ENCODE data around the gene EPDR1.

EPDR1 gene

GRCh38 chr7:37920305-37920848 lies at the start of gene EPDR1:
Gene EPDR1, plus strand, starts transcription at chr7:37920640. Its CDS starts 300 bp downstream, at chr7:37920940.
- peak; percentile 47 for DNase-seq

- DNase-seq, result no peak
Observed at GRCh38 chr7:37882086-37882485, 38.4 kb upstream of the EPDR1 start.

GRCh38 chr7:37893359-37893758 lies 27.1 kb upstream of the EPDR1 start:
- no peak for DNase-seq

- DNase-seq, result no peak
Observed at GRCh38 chr7:37894671-37895070, 25.8 kb upstream of the EPDR1 start.

GRCh38 chr7:37899712-37900247 lies 20.7 kb upstream of the EPDR1 start:
- no peak for DNase-seq

GRCh38 chr7:37901236-37901827 lies 19.1 kb upstream of the EPDR1 start:
- no peak for DNase-seq

GRCh38 chr7:37901890-37902524 lies 18.4 kb upstream of the EPDR1 start:
- DNase-seq, result no peak

- no peak for DNase-seq
Observed at GRCh38 chr7:37908221-37908788, 12.1 kb upstream of the EPDR1 start.

GRCh38 chr7:37912756-37913155 lies 7.7 kb upstream of the EPDR1 start:
- no peak for DNase-seq

GRCh38 chr7:37915438-37915837 lies 5.0 kb upstream of the EPDR1 start:
- DNase-seq, result no peak

GRCh38 chr7:37916017-37916672 lies 4.3 kb upstream of the EPDR1 start:
- DNase-seq, result no peak

GRCh38 chr7:37916673-37917660 lies 3.5 kb upstream of the EPDR1 start, which contains the start of gene SFRP4:
Gene SFRP4, minus strand, starts transcription at chr7:37916817. Its CDS starts 280 bp downstream, at chr7:37916537.
- peak; percentile 29 for DNase-seq

GRCh38 chr7:37918526-37918925 lies 1.9 kb upstream of the EPDR1 start:
- no peak for DNase-seq

GRCh38 chr7:37920849-37921805 lies 687 bp downstream of the EPDR1 start:
- DNase-seq, result peak; percentile 48

- no peak for DNase-seq
Observed at GRCh38 chr7:37921876-37922275, 1.4 kb downstream of the EPDR1 start.

GRCh38 chr7:37923996-37924395 lies 3.6 kb downstream of the EPDR1 start:
- DNase-seq, result no peak

GRCh38 chr7:37924491-37925041 lies 4.1 kb downstream of the EPDR1 start:
- DNase-seq, result no peak

- no peak for DNase-seq
Observed at GRCh38 chr7:37925620-37926019, 5.2 kb downstream of the EPDR1 start.

- no peak for DNase-seq
Observed at GRCh38 chr7:37927773-37928444, 7.5 kb downstream of the EPDR1 start.

- DNase-seq, result no peak
Observed at GRCh38 chr7:37928878-37929277, 8.4 kb downstream of the EPDR1 start.
